HG03039 (cell line): ENCODE results near the gene ASNSD1.
"Not testable (repeated sequence)": the region's sequence is repeated elsewhere in the genome, so short reads cannot be mapped to it uniquely, and the experiment has no call there.

Experiments
- ATAC-seq: cut with Tn5 transposase; IDR thresholded peaks from one replicate; pipeline ENCODE4 v1.9.1; 2021; ENCODE audit warnings: mild to moderate bottlenecking, moderate library complexity; ENCODE audit not compliant: unreplicated experiment

The ASNSD1 gene

DNA sequence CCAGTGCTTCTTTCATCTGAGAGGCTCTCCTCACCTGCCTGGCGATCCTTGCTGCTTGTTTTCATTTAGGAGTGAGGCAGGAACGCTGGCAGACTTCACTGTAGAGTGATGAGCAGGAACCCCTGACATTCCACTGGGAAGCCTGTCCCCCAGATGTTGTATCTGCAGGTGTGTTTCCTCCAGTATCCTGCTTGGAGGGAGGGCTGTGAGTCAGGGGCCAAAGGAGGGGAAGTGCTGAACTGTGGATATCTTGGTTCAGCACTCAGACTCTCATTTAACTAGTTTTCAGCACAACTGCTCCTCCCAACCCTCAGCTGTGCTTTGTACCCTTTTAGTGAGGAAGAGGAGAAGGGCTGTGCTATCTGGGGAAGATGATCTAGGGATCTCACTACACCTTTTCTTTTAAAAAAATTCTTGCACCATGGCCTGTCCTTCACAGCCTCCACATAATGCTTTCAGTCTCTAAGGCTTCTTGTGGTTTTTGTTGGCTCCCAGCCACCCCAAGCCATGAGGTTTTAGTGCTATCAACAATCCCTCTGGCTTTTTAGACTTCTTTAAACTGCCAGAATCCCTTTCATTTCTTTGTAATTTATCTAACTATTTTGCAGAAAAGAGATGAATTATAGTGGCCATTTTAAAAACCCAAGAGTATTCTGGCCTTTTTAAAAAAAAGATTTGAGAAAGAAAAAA lies 24.4 kb downstream of the ASNSD1 start:
- peak; percentile 55 for ATAC-seq

DNA sequence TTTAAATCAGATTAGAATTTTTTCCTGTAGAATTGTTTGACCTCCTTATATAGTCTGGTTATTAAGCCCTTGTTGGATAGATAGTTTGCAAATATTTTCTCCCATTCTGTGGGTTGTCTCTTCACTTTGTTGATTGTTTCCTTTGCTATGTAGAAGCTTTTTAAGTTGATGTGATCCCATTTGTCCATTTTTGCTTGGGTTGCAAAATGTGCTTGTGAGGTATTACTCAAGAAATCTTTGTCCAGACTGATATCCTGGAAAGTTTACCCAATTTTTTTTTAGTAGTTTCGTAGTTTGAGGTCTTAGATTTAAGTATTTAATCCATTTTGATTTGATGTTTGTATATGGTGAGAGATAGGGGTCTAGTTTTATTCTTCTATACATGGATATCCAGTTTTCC lies 26.5 kb downstream of the ASNSD1 start:
- ATAC-seq: not testable (repeated sequence)

DNA sequence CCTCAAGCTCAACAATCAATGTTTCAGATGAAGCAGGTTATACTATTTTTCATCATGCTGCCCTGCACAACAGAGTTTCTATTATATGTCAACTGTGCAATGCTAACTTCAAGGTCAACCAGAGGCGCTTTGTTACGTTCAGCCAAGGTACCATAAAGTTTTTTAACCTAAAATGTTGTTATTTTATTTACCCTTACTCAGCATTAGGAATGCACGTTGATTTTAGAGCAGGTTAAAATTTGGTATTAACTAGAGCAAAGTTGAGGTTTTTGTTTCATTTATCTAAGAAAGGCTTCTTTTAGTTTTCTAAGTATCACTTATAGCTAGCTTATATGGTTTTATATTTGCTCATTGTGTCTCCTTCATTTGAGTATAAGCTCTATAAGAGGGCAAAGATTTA lies 35.0 kb downstream of the ASNSD1 start:
- no peak for ATAC-seq

DNA sequence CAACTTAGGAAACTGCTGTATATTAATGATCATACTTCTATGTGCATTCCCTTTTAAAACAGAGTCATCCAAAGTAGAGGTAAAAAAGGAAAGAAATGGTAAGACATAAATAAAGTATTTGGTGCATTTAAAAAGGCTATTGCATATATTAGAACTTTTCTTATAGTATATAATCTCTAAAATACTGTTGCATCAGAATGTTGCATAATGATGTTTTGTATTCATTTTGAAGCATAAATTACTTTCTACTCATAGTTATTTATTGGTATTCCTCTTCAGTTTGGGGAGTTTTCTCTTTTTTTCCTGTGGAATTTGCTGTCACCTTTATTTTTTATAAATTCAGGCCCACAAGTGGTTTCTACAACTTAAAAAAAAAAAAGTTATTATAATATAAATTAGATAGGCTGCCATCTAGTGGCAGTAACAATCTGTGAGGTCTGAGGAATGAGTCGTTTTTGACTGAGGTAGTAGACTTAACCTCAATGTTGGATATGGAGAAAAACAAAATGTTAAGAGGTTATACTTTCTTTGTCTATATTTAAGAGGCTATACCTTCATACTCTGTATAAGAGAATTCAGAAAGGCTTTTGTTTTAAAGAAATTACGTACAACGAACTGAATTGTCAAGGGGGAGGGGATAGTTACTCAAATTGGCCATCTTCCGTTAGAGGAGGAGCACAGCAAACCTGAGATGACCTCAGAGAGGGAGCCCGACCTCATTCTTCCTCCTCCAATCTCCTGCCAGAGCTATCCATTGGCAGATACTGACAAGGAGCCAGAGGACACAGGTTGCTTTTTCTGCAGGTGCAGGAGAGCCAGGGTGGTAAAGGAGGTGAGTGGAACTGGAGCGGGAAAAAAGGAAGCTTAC lies 37.0 kb downstream of the ASNSD1 start:
- no peak for ATAC-seq

DNA sequence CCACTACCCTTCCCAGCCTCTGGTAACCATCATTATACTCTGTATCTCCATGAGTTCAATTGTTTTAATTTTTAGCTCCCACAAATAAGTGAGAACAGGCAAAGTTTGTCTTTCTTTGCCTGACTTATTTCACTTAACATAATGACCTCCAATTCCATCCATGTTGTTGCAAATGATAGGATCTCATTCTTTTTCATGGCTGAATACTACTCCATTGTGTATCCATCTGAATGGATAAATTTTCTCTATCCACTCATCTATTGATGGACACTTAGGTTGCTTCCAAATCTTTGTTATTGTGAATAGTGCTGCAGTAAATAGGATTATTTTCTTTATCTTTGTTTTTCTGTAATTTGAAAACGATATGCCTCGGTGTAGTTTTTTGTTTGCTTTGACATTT lies 39.4 kb downstream of the ASNSD1 start:
- no peak for ATAC-seq

DNA sequence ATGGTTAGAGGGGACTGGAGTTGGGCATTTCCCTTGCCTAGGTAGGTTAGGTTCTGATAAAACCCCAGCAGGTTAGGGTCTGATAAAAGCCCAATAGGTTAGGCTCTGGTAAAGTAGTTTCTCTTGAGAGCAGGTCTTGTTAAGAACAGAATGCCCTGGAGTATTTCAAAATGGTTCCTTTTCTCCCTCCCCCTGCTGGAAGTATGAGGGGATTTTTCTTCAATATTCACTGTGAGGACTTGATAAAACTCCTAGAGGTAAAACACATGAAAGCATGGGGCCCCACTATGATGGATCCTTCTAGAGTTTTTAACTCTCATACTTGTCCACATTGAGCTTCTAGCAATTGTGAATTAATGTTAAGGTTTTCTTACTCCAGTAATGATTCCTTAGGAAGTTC lies 40.8 kb downstream of the ASNSD1 start:
- no peak for ATAC-seq

DNA sequence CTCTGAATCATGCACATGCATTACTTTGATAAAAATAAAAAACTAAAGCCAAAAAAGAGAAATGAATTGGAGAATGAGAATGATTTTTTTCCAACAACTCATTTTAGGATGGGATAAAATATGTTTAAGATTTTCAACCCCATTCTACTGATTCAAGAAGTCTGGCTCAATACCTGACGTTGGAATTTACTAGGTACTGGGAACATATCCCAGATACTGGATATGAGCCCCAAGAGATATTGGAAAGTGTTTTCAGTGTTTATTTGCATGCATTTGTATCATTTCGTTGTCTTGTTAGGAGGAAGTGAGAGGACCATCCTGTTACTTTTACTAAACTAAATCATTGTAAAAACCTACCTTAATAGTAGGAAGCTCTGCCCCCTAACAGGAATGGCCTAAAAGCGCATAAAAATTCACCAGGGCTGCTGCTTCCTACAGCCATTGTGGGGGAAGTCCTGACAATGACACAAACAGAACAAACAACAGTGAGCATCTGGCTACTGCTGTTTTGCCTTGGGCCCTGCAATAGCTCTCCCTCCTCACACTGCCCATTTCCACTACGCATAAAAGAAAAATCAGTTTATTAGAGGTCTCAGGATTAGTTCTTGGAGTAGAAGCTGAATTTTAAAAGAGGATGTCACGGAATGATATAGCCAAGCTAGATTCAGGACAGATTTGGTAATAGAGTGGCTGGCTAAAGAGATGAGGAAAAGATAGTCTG lies 48.4 kb downstream of the ASNSD1 start:
- ATAC-seq: no peak

DNA sequence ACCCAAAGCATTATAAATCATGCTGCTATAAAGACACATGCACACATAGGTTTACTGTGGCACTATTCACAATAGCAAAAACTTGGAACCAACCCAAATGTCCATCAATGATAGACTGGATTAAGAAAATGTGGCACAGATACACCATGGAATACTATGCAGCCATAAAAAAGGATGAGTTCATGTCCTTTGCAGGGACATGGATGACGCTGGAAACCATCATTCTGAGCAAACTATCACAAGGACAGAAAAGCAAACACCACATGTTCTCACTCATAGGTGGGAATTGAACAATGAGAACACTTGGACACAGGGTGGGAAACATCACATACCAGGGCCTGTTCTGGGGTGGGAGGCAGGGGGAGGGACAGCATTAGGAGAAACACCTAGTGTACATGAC lies 56.3 kb downstream of the ASNSD1 start:
- ATAC-seq: not testable (repeated sequence)

DNA sequence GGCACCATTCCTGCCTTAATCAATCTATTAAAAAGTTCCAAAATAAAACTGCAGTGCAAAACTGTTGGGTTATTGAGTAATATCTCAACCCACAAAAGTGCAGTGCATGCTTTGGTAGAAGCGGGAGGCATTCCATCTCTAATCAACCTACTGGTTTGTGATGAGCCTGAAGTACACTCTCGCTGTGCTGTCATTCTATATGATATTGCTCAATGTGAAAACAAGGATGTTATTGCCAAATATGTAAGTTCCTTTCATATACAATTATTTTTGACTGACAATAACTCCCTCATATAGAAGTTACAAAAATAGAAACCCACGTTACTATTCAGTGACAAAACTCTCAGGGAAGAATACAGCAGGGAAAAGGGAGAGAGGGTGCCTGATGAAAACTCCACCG lies 58.3 kb downstream of the ASNSD1 start:
- no peak for ATAC-seq
